NOMO-1 treated with dmso at 0.1 percent for 144 hours (cell line): ENCODE data around the gene IRF6.

Experiments
- DNase-seq: peaks from one replicate; lab custom pipeline; 2025; ENCODE audit not compliant: unreplicated experiment; lab: John Stamatoyannopoulos, UW

Gene IRF6

DNA sequence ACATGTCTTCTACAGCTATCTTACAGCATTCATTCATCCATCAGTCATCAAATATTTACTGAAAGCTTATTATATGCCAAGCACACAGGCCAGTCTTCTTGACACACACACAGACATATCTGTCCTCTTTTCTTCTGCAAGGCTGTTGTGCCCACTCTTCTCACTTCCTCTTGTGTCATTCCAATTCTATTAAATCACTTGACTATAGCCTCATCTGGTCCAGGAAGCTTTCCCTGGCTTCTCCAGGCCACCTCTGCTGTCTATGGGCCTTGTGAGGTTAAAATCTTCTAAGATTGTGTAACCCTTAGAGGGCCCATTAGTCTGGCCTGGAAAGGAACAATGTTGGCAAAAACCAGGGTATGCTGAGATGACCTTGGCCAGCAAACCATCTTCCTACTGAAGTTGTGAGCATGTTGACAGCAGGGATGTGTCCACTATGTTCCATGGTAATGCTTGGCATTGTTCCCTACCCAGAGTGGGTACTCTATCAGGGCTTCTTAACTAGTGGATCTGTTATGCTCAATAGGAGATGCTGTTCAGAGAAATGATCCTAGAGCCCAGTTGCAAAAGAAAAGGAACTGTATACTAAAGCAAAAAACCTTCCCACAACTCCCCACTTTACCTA is 44.8 kb downstream of the IRF6 start:
- DNase-seq, result no peak

DNA sequence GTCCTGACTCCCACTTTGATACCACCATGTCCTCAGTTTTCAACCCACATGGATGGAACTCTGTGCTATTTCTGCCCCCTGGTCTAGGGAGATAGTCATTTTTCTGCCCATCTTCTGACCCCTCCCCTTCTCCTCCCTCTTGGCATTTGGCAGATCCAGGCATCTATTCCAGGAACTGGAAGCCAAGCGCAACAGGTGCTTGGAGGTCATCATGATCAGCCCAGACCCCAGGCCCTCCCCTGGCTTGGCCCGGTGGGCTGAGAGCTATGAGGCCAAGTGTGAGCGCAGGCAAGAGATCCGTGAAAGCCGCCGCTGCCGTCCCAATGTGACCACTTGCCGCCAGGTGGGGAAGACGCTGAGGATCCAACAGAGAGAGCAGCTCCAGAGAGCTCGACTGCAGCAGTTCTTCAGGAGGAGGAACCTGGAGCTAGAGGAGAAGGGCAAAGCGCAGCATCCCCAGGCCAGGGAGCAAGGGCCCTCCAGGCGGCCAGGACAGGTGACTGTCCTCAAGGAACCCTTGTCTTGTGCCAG is 46.0 kb downstream of the IRF6 start:
- no peak for DNase-seq

DNA sequence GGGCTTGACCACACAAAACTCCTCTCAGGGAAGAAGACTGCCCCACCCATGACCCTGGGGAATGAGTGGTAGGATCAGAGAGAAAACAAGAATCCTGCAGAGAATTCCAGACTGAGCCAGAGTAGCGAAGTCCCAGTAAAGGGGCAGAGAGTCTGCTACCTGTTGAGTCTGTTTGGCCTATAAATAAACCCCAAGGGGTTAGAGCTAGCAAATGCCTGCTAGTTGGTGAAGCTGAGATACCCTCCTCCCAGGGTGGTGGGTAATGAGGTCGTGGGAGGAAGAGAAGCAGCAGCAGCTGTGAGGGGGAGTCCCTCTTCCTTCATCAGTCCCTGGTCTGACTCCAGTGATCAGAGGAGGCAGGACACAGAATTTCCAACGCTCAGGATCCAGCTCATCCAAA is 47.5 kb downstream of the IRF6 start:
- DNase-seq, result no peak

GRCh38 chr1:209756615-209757445 is 49.1 kb downstream of the IRF6 start:
- DNase-seq, result peak; percentile 59

DNA sequence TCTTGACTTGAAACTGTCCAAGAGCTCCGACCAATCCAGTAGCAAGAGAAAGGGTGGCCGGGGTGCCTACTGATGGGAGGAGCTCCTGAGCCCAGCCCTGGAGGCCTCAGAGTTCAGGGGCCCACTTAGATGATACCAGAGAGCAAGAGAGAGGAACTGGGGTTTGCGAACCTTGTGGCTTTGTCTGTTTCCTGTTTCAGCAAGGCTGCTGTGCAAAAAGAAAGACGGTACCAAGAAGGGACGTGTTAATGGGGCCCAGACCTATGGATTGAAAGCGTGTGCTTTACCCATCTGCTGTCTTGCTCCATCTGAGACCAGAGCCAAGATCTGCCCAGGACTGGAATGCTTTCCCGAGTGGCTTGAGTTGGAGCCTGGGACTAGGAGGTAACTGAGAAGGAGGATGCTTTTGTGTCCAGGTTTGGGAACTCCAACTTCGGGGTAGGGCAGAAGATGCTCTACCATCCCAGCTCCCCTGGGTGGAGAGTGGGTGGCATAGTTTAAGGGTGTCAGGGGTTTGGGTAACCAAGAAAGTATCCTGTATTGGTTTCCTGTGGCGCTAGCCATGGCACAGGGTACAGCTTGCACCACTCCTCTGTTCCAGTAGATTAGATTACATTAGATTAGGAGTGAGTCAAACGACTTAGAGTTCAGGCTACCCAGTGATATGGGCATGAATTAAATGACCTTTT is 49.9 kb downstream of the IRF6 start, which contains the start of gene TRAF3IP3:
Gene TRAF3IP3, plus strand, starts transcription at position 128 of the 689 bp plus-strand sequence. CDS start 3,987 bp downstream, outside the sequence.
- DNase-seq, result peak; percentile 91

DNA sequence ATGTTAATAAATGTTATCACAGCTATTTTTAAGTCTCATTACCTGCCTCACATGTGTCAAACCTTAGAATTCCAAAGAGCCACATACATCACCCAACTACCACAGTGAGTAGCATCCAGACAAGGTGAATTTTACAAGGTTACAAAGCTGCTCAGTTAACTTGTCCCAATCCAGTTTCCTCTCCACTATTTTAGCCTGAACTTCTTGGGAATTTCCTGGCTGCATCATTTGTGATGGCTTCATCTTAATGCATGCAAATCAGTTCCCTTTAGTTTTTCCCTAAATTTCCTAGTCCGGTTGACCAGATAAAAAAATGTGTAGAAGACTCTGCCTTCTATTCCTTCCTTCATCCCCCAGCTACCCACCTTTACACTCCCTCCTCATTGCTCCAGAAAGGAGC is 50.7 kb downstream of the IRF6 start:
- no peak for DNase-seq

DNA sequence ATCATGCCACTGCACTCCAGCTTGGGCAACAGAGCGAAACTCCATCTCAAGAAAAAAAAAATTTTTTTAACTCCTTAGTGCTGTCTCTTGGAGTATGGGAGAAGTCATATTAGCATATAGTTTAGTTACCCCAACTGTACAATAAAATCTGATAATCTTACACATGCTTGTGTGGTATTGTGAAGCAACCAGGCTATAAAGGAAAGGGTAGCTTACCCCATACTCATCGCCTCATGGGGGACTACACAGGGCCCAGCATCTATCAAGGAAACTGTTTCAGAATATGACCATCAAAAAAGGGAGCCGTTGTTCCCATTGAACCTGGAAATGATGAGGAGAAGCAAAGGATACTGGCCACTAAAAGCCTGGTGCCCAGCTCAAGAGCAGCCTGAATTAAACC is 53.1 kb downstream of the IRF6 start:
- no peak for DNase-seq

- no peak for DNase-seq
Measured at GRCh38 chr1:209751627-209752231, 54.2 kb downstream of the IRF6 start.

DNA sequence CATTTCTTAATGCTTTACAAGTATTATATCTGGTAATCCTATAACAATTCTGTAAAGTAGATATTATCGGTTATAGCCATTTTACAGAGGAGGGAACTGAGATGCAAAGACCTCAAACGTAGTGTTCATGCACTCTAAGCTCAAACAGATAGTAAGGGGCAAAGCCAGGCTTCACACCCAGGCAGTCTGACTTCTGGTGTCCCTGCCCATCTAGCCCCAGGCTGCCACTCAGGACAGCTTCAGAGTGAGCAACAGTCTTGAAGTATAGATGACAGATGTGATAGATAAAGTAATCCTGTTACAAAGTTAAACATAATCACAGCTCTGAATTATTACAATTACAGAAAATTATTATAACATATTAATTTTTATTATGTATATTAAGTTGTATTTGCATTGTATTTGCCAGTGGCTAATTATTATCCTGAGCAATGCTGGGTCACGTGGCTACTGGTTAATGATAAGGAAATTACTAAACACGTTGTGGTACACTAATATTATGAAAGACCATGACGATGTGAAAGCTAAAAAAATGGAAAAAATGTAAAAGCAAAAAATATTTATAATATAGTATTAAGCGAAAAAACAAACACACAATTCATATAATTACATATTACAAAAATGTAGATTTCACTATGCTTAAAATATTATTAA is 56.1 kb downstream of the IRF6 start:
- DNase-seq, result no peak

- DNase-seq, result no peak
Measured at GRCh38 chr1:209749205-209749604, 56.7 kb downstream of the IRF6 start.

DNA sequence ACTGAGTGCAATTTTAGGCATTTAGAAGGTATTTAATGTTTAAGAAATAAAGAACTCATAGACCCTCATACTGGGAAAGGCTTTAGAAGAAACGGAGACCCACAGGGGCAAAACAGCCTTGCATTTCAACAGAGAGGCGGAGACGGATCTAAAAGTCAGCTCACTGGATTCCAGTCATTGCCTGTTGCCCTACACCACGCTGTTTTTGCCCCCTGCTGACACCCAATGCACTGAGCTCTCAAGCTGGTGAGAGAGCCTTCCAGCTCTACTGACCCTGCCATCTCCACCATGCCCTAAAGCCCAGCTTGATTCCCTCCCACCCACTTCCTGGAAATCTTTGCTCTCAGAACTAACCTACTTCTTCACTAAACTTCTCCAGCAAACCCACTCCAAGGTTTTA is 57.3 kb downstream of the IRF6 start:
- no peak for DNase-seq

DNA sequence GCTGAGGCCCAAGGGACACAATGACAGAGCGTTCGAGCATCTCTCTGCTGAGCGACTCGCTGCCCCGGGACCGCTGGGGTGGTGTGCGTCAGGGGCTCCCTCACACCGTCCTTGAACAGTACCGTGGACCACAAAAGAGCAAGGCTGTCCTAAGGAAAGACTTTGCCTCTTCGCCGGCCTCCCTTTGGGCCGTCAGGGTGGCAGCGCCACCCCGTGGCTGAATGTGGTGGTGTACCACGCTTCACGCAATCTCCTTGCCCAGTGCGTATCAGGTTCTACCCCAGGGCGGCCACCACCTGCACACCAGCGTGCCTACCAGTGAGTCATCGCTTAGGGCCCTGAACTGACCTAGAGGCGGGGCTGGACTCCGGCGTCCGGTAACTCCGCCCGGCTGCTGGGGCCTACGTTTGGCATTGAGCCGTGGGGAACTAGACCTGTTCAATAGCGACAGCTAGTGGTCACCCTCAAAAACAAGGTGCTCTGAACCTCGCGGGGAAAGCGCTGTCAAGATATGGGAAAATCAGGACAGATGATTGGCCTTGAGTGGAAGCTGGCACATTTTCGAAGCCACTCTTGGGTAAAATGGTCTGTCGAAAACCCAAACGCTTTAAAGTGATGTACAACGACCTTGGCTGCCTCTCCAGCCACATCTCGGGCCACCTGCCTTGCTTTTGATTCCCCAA is 58.2 kb downstream of the IRF6 start:
- peak; percentile 97 for DNase-seq

DNA sequence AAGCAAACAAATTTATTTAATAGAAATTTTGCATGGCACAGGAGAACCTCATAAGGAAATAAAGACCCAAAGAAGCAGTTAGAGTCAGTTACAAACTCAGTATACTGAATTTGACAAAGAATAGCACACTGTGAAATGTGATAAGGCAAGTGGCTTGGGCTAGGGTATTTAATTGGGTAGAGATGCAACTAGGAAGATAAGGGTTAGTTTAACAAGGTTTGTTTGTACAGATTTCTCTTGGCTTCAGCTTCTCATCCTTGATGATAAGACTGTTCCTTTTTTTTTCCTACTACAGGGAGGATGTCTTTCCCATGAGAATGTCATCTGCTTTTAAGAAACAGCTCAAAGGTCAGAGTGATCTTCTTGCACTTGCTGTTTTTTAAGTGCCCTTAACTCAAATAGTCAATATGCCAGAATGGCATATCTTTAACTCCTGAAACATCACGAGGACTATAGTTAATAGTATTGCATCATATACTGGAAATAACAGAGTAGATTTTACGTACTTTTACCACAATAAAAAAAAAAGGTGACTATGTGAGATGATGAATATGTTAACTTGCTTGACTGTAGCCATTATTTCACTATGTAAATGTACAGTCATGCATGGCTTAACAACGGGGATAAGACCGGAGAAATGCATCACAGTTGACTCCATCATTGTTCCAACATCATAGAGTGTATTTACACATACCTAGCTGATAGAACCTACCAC is 59.3 kb downstream of the IRF6 start:
- no peak for DNase-seq

GRCh38 chr1:209743145-209743482 is 62.8 kb downstream of the IRF6 start:
- no peak for DNase-seq

DNA sequence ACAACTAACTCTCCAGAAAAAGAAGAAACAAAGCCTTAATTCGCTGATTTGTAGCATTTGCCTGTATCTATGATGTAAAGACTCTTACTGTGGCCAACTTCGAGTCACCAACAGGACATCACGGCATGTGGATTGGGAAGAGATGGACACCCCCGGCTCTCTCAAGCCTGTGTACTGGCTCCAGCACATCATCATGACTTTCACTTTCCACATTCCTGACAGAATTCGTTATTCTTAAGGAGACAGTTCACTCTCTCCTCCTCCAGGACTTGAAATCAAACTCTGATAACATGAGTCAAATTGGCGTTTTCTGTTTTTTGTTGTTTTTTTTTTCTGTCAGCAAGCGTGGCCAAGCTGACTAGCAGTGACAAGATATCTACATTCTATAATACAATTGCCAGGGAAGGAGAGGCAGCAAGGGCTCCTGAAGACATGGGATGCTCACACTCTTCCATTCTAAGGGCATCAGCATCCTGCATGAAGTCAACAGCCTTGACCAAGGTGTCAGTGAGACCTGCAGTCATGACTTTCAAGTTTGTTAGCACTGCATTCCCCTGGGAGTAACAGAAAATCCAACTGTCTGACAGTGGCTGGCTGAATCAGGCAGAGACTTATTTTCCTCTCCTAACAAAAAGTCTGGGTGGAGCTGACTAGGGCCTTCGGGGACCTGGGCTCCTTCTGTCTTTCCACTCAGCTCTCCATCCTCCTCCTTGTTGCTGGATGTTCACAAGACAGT is 63.4 kb downstream of the IRF6 start:
- no peak for DNase-seq

GRCh38 chr1:209741889-209742288 is 64.1 kb downstream of the IRF6 start:
- DNase-seq, result no peak

DNA sequence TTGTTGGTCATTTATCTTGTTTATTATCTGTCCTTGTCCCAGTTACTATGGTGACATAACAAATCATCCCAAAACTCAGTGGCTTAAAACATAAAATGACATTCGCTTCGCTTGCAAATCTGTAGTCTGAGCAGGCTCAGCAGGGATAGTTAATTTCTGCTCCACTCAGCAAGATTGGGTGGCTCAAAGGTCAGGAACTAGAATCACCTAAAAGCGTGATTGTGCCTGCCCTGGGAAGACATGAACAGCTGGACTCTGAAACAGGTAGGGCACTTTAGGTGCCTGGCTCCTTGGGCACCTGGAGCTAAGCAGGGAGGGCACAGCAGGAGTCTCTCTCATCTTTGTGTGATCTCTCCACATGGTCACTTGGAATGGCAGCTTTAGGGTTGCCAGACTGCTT is 64.7 kb downstream of the IRF6 start:
- no peak for DNase-seq

- no peak for DNase-seq
Measured at GRCh38 chr1:209738270-209738669, 67.7 kb downstream of the IRF6 start.

DNA sequence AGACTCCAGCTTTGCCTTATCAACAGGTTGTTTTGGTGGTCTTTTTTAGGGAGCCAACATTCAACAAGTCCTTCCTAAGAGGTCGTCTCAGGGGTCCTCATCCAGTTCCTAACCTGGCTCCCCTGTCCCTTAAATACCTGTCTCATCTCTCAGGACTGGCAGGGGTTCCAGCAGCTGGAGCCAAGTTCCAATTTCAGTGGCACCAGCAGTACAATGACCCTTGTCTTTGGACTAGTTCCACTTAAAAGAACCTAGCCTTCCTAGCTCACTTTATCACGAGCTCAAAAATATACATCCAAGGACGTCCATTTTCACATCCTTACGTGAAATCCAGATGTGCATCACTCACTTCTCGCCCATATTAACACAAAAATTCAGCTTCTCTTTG is 68.8 kb downstream of the IRF6 start:
- DNase-seq, result no peak
